Measurements from ENCODE around the gene SLC44A4.
A peak's percentile ranks its signal among the peaks of the same experiment; 100 is the strongest.

SLC44A4 gene

DNA sequence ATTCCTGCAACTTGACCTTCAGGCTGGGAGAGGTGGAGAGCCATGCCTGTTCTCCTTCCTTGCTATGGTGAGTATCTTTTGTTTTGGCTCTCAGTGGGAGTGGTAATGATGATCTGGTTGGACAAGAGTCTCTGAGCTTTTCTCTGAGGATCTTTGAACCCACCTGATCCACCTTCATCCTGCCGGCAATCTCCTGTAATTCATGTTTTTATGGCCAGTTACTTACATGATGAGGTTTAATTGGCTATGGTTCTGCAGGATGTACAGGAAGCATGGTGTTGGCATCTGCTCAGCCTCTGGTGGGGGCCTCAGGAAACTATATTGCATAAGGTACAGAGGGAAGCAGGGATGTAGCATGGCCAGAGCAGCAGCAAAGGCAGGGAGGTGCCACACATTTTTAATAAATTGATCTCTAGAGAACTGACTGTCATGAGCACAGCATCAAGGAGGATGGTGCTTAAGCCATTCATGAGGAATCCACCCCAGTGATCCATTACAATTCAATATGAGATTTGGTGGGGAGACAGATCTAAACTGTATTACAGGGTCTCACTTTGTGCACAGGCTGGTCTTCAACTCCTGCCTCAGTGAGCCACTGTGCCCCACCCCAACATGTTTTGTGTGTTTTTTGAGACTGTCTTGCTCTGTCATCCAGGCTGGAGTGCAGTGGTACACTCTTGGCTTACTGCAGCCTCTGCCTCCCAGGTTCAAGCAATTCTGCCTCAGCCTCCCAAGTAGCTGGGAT is 41.3 kb downstream of the SLC44A4 start:
- Histone ChIP-seq H3K27ac (peak overlapping the region; percentile 50 to 89), H3K4me3 (peak overlapping the region; percentile 83)
- TF ChIP-seq, protein P1, sequence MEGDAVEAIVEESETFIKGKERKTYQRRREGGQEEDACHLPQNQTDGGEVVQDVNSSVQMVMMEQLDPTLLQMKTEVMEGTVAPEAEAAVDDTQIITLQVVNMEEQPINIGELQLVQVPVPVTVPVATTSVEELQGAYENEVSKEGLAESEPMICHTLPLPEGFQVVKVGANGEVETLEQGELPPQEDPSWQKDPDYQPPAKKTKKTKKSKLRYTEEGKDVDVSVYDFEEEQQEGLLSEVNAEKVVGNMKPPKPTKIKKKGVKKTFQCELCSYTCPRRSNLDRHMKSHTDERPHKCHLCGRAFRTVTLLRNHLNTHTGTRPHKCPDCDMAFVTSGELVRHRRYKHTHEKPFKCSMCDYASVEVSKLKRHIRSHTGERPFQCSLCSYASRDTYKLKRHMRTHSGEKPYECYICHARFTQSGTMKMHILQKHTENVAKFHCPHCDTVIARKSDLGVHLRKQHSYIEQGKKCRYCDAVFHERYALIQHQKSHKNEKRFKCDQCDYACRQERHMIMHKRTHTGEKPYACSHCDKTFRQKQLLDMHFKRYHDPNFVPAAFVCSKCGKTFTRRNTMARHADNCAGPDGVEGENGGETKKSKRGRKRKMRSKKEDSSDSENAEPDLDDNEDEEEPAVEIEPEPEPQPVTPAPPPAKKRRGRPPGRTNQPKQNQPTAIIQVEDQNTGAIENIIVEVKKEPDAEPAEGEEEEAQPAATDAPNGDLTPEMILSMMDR (IDR thresholded peaks at IDR 0.05) = no peak
- no peak for DNase-seq (ENCODE audit: low spot score)

DNA sequence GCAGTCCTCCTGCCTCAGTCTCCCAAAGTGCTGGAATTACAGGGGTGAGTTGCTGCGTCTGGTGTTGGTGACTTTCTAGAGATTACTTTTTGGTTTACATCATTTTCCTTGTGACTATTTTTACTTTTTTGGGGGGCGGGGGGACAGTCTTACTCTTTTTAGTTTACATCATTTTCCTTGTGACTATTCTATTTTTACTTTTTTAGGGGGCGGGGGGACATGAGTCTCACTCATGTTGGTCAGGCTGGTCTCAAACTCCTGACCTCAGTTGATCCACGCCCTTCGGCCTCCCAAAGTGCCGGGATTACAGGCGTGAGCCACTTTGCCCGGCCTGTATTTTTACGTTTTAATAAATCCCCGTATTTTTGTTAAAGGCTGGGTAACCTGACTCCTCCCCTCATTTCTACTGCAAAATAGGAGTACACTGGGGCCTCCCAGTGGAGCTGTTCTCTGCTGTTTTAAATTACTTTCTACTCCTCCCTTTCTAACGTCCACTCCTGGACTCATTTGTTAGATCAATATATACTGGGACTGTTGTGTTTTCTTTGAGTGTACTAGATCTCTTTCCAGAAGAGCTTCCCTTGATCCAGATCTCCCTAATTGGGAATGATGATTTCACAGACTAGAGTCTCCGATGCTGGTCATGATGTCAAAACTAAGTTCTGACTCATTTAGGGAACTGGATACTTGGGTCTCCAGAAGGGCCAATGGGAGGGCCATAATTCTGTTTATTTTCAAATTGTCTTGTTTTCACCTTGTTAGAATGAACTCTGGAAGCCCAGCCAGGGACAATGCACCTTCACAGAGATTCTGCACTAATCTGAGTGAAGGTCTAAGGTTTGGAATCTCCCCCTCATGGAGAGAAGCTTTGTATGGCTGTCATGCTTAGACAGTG is 42.1 kb downstream of the SLC44A4 start:
- Histone ChIP-seq H3K4me3 (peak overlapping the region; percentile 83), H3K27ac (peak overlapping the region; percentile 50 to 89)
- DNase-seq (ENCODE audit: low spot score) = no peak
- TF ChIP-seq, protein P1 (IDR thresholded peaks at IDR 0.05) = no peak

DNA sequence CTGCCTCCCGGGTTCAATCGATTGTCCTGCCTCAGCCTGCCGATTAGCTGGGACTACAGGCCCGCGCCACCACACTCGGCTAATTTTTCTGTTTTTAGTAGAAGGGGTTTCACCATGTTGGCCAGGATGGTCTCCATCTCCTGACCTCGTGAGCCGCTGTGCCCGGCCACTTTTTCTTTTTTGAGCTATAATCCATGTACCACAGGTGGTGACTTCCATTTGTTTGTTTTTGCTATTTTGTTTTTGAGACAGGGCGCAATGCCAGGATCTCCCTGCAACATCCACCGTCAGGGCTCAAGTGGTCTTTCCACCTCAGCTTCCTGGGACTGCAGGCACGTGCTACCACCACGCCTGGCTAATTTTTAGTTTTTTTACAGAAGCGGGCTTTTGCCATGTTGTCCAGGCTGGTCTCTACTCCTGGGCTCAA is 42.7 kb downstream of the SLC44A4 start:
- TF ChIP-seq, protein P1 (IDR thresholded peaks at IDR 0.05) = no peak
- Histone ChIP-seq H3K27ac (peak overlapping the region; percentile 50 to 89), H3K4me3 (peak overlapping the region; percentile 83)
- no peak for DNase-seq (ENCODE audit: low spot score)

DNA sequence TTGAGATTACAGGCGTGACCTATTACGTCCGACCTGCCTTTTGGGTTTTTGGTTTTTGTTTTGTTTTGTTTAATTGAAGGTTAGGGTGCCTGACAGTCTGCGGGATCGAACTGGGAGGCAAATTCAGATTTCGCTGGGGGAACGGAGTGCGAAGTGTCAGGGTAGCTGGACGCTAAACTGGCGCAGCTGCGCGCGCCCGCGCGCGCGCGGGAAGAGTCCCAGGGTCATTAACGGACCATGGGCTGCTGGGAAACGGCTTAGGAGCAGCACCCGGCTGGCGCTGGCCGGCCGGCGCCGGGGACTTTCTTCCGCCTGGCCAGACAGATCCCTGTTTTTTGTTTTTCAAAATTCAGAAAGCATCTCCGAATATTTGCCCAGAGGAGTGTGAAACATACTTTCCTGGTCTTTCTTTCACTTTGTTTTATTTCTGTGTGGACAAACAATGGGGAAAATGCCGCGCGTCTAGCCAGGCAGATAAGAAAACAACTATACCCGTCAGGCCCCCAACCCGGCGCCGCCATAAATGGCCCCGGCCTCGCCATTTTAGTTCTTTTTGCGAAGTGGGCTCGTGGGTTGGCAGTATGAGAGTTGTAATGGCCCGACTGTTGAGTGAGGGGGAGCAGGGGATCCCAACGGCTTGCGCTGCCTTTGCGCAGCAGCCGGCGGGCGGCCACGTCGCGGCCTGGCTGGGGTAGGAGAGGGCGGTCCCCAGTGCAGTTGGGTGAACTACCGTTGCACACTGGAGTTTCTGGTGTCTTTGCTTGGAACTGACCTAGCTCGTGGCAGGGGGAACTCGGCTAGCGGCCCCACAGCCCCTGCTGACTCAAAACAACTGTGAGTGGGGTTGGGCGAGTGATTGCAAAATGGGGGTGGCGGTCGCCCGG is 44.2 kb downstream of the SLC44A4 start:
- peak; percentile 92 for DNase-seq (ENCODE audit: low spot score)
- TF ChIP-seq, protein P1 (IDR thresholded peaks at IDR 0.05) = no peak
- Histone ChIP-seq H3K27ac (peak overlapping the region; percentile 89 to 96), H3K4me3 (peak overlapping the region; percentile 83)

DNA sequence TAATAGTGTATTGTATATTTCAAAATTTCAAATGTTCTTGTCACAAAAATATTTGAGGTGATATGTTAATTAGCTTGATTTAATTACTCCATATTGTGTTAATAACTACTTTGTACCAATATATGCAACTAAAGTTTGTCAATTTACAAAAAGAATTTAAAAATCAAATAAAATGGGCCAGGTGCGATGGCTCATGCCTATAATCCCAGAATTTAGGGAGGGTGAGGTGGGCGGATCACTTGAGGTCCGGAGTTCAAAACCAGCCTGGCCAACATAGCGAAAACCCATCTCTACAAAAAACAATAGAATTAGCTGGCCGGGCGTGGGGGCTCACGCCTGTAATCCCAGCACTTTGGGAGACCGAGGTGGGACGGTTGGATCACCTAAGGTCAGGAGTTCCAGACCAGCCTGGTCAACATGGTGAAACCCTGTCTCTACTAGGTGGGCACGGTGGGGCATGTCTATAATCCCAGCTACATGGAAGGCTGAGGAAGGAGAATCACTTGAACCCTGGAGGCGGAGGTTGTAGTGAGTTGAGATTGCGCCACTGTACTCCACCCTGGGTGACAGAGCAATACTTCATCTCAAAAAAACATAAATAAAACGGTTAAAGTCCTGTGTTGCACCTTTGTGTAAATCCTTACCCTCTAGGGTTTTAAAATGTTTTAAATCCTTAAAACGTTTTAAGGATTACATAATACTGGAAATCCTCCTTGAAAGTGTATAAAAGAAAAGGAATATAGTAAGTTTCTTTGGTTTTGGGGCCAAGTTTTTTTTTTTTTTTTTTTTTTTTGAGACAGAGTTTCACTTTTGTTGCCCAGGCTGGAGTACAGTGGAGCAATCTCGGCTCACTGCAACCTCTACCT is 47.2 kb downstream of the SLC44A4 start:
- DNase-seq (ENCODE audit: low spot score) = no peak
- Histone ChIP-seq H3K27ac (peak overlapping the region in 1 of 2 donors; percentile 91), H3K4me3 (peak overlapping the region; percentile 86)
- TF ChIP-seq, protein P1 (IDR thresholded peaks at IDR 0.05) = no peak

DNA sequence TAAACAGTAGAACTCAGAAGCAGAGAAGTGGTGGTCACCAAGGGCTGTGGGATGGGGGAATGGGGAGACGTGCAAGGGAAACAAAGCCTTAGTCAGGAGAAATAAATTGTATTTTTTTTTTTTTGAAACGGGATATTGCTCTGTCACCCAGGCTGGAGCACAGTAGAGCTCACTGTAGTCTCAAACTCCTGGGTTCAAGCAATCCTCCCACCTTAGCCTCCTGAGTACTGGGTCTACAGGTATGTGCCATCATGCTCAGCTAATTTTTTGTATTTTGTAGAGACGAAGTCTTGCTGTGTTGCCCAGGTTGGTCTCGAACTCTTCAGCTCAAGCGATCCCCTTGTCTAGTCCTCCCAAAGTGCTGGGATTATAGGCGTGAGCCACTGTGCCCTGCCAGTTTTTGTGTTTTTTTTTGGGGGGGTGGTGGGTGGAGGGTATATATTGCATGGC is 47.9 kb downstream of the SLC44A4 start:
- TF ChIP-seq, protein P1 (IDR thresholded peaks at IDR 0.05) = no peak
- no peak for DNase-seq (ENCODE audit: low spot score)
- Histone ChIP-seq H3K27ac (peak overlapping the region; percentile 71 to 91), H3K4me3 (peak overlapping the region; percentile 86)
